HEK293 (cell line): ENCODE results near the gene LRRC8E.

ENCODE experiments used
- BCL11A ChIP-seq: fragments of 450-650 bp; formaldehyde crosslinking; IDR thresholded peaks from 2 replicates; pipeline ENCODE4 v1.5.1; 2016; ENCODE audit warnings: low read depth, missing biosample characterization, missing genetic modification characterization
- GLIS1 ChIP-seq: fragments of 450-650 bp; formaldehyde crosslinking; IDR thresholded peaks from 2 replicates; pipeline ENCODE4 v1.5.1; 2016; ENCODE audit warnings: missing biosample characterization, missing genetic modification characterization
- GLIS2 ChIP-seq: fragments of 450-650 bp; formaldehyde crosslinking; IDR thresholded peaks from 2 replicates; pipeline ENCODE4 v1.5.1; 2016; ENCODE audit warnings: missing biosample characterization, missing genetic modification characterization
- KLF16 ChIP-seq: fragments of 450-650 bp; formaldehyde crosslinking; IDR thresholded peaks from 2 replicates; pipeline ENCODE4 v1.5.1; 2017; ENCODE audit warnings: missing biosample characterization, missing genetic modification characterization
- KLF17 ChIP-seq: fragments of 450-650 bp; formaldehyde crosslinking; IDR thresholded peaks from 2 replicates; pipeline ENCODE4 v1.5.1; 2016; ENCODE audit warnings: missing biosample characterization, missing genetic modification characterization
- KLF8 ChIP-seq: fragments of 450-650 bp; formaldehyde crosslinking; IDR thresholded peaks from 2 replicates; pipeline ENCODE4 v1.5.1; 2016; ENCODE audit warnings: missing biosample characterization, missing genetic modification characterization
- KLF9 ChIP-seq: fragments of 450-650 bp; formaldehyde crosslinking; IDR thresholded peaks from 2 replicates; pipeline ENCODE4 v1.5.1; 2016; ENCODE audit warnings: missing biosample characterization, missing genetic modification characterization, low read depth
- MZF1 ChIP-seq: fragments of 450-650 bp; formaldehyde crosslinking; IDR thresholded peaks from 2 replicates; pipeline ENCODE4 v1.5.1; 2017; ENCODE audit warnings: missing biosample characterization, missing genetic modification characterization, borderline replicate concordance
- SP2 ChIP-seq: fragments of 450-650 bp; formaldehyde crosslinking; IDR thresholded peaks from 2 replicates; pipeline ENCODE4 v1.5.1; 2016; ENCODE audit warnings: missing biosample characterization, missing genetic modification characterization
- SP3 ChIP-seq: fragments of 450-650 bp; formaldehyde crosslinking; IDR thresholded peaks from 2 replicates; pipeline ENCODE4 v1.5.1; 2016; ENCODE audit warnings: missing biosample characterization, missing genetic modification characterization
- ZBTB1 ChIP-seq: fragments of 450-650 bp; formaldehyde crosslinking; IDR thresholded peaks from 2 replicates; pipeline ENCODE4 v1.5.1; 2016; ENCODE audit warnings: missing biosample characterization, missing genetic modification characterization
- ZBTB17 ChIP-seq: fragments of 450-650 bp; formaldehyde crosslinking; IDR thresholded peaks from 2 replicates; pipeline ENCODE4 v1.5.1; 2016; ENCODE audit warnings: missing biosample characterization, missing genetic modification characterization
- ZBTB20 ChIP-seq: fragments of 450-650 bp; formaldehyde crosslinking; IDR thresholded peaks from 2 replicates; pipeline ENCODE4 v1.5.1; 2016; ENCODE audit warnings: missing biosample characterization, missing genetic modification characterization
- ZBTB7A ChIP-seq: fragments of 450-650 bp; formaldehyde crosslinking; IDR thresholded peaks from 2 replicates; pipeline ENCODE4 v1.5.1; 2016; ENCODE audit warnings: low read depth, missing biosample characterization, missing genetic modification characterization
- ZEB2 ChIP-seq: fragments of 450-650 bp; formaldehyde crosslinking; IDR thresholded peaks from 2 replicates; pipeline ENCODE4 v1.5.1; 2016; ENCODE audit warnings: missing biosample characterization, missing genetic modification characterization
- ZFHX2 ChIP-seq: fragments of 450-650 bp; formaldehyde crosslinking; conservative IDR thresholded peaks from 2 replicates; pipeline ENCODE4 v1.5.1; 2016; ENCODE audit warnings: missing biosample characterization, missing genetic modification characterization
- ZFP37 ChIP-seq: fragments of 450-650 bp; formaldehyde crosslinking; IDR thresholded peaks from 2 replicates; pipeline ENCODE4 v1.5.1; 2016; ENCODE audit warnings: missing biosample characterization, missing genetic modification characterization
- ZFP69B ChIP-seq: fragments of 450-650 bp; formaldehyde crosslinking; IDR thresholded peaks from 2 replicates; pipeline ENCODE4 v1.5.1; 2016; ENCODE audit warnings: missing biosample characterization, missing genetic modification characterization
- ZIC2 ChIP-seq: fragments of 450-650 bp; formaldehyde crosslinking; IDR thresholded peaks from 2 replicates; pipeline ENCODE4 v1.5.1; 2016; ENCODE audit warnings: missing biosample characterization, missing genetic modification characterization
- ZNF121 ChIP-seq: fragments of 450-650 bp; formaldehyde crosslinking; IDR thresholded peaks from 2 replicates; pipeline ENCODE4 v1.5.1; 2016; ENCODE audit warnings: missing biosample characterization, missing genetic modification characterization
- ZNF140 ChIP-seq: fragments of 450-650 bp; formaldehyde crosslinking; IDR thresholded peaks from 2 replicates; pipeline ENCODE4 v1.5.1; 2016; ENCODE audit warnings: missing biosample characterization, missing genetic modification characterization
- ZNF2 ChIP-seq: fragments of 450-650 bp; formaldehyde crosslinking; IDR thresholded peaks from 2 replicates; pipeline ENCODE4 v1.5.1; 2016; ENCODE audit warnings: missing biosample characterization, missing genetic modification characterization
- ZNF324 ChIP-seq: fragments of 450-650 bp; formaldehyde crosslinking; IDR thresholded peaks from 2 replicates; pipeline ENCODE4 v1.5.1; 2016; ENCODE audit warnings: missing biosample characterization, missing genetic modification characterization
- ZNF426 ChIP-seq: fragments of 450-650 bp; formaldehyde crosslinking; IDR thresholded peaks from 2 replicates; pipeline ENCODE4 v1.5.1; 2017; ENCODE audit warnings: missing biosample characterization, missing genetic modification characterization, mild to moderate bottlenecking, inconsistent platforms, moderate library complexity
- ZNF549 ChIP-seq: fragments of 450-650 bp; IDR thresholded peaks from 2 replicates; pipeline ENCODE4 v1.5.1; 2018; ENCODE audit warnings: missing biosample characterization, missing genetic modification characterization, mild to moderate bottlenecking, inconsistent platforms, moderate library complexity
- ZNF561 ChIP-seq: fragments of 450-650 bp; IDR thresholded peaks from 2 replicates; pipeline ENCODE4 v1.5.1; 2018; ENCODE audit warnings: missing biosample characterization, missing genetic modification characterization, borderline replicate concordance
- ZNF600 ChIP-seq: fragments of 450-650 bp; formaldehyde crosslinking; IDR thresholded peaks from 2 replicates; pipeline ENCODE4 v1.5.1; 2016; ENCODE audit warnings: missing biosample characterization, missing genetic modification characterization
- ZNF629 ChIP-seq: fragments of 450-650 bp; formaldehyde crosslinking; IDR thresholded peaks from 2 replicates; pipeline ENCODE4 v1.5.1; 2017; ENCODE audit warnings: missing biosample characterization, missing genetic modification characterization
- ZNF837 ChIP-seq: fragments of 450-650 bp; formaldehyde crosslinking; IDR thresholded peaks from 2 replicates; pipeline ENCODE4 v1.5.1; 2016; ENCODE audit warnings: missing biosample characterization, missing genetic modification characterization
- ZXDB ChIP-seq: fragments of 450-650 bp; formaldehyde crosslinking; IDR thresholded peaks from 2 replicates; pipeline ENCODE4 v1.5.1; 2016; ENCODE audit warnings: missing biosample characterization, missing genetic modification characterization
- TF ChIP-seq, protein P1 (sequence below): fragments of 450-650 bp; formaldehyde crosslinking; IDR thresholded peaks from 2 replicates; pipeline ENCODE4 v1.5.1; 2017; ENCODE audit warnings: missing biosample characterization, missing genetic modification characterization
- TF ChIP-seq, protein P2 (sequence below): fragments of 450-650 bp; formaldehyde crosslinking; optimal IDR thresholded peaks from 2 replicates; pipeline ENCODE3; 2016; ENCODE audit warnings: missing biosample characterization, mild to moderate bottlenecking, missing genetic modification characterization
- TF ChIP-seq, protein P3 (sequence below): fragments of 450-650 bp; formaldehyde crosslinking; IDR thresholded peaks from 2 replicates; pipeline ENCODE4 v1.5.1; 2017; ENCODE audit warnings: missing biosample characterization, missing genetic modification characterization

Gene LRRC8E

DNA sequence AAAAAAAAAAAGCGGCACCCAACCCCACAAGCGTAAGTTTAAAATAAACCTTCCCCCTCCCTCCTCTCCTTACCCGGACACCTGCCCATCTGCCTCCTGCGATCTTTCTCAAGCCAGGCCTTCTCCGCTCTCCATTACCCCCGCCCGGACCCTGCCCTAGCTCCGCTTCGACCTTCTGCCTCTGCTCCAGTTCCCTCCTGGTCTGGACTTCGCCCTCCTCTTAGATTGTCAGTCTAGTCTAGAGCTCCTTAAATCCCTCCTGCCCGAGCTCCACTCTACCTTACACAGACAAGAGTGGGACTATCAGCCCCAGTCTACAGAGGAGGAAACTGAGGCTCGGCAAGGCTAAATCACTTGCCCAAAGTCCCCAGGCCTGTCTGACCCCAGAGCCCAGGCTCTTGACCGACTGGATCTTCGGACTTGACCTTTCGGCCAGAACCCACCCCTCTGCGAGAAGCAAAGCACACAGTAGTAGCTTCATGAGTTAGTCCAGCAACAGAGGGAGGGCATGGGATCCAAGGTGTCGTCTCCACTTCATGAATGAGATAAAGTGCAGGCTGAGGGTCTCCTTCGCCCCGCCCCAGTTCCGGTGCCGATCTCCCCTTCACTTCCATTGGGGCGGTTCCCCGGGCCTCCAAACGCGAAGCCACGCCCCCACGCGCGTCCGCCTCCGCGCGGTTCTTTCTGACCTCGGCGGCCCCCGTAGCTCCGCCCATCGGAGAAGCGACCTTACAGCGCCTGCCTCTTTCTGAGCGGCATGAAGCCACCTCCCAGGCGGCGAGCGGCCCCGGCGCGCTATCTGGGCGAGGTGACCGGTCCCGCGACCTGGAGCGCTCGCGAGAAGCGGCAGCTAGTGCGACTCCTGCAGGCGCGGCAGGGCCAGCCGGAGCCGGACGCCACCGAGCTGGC lies 31.6 kb downstream of the LRRC8E start, which contains the start of gene SNAPC2 (continued):
- TF ChIP-seq ZNF549 (tag by site-specific recombination), result no peak
- TF ChIP-seq KLF16 (tag by site-specific recombination), result peak; percentile 90
- TF ChIP-seq GLIS2 (tag by site-specific recombination), result peak; percentile 55
- TF ChIP-seq ZBTB7A (tag by site-specific recombination), result peak; percentile 37; the same call in 1 of the 2 replicates
- no peak for TF ChIP-seq ZNF837 (tag by site-specific recombination)
- peak; percentile 71 for TF ChIP-seq ZFHX2 (tag by site-specific recombination)
- no peak for TF ChIP-seq ZBTB17 (tag by site-specific recombination)
- no peak for TF ChIP-seq MZF1 (tag by site-specific recombination)
- peak; percentile 64; the same call in 1 of the 2 replicates for TF ChIP-seq ZXDB
- peak; percentile 79 for TF ChIP-seq SP2 (tag by site-specific recombination)
- TF ChIP-seq ZNF140, result no peak
- TF ChIP-seq KLF17, result peak; percentile 40; the same call in 1 of the 2 replicates
- peak; percentile 73 for TF ChIP-seq ZNF600 (tag by site-specific recombination)
- TF ChIP-seq GLIS1, result peak; percentile 60
- peak; percentile 30; the same call in 1 of the 2 replicates for TF ChIP-seq ZIC2 (tag by site-specific recombination)
- TF ChIP-seq, protein P1, sequence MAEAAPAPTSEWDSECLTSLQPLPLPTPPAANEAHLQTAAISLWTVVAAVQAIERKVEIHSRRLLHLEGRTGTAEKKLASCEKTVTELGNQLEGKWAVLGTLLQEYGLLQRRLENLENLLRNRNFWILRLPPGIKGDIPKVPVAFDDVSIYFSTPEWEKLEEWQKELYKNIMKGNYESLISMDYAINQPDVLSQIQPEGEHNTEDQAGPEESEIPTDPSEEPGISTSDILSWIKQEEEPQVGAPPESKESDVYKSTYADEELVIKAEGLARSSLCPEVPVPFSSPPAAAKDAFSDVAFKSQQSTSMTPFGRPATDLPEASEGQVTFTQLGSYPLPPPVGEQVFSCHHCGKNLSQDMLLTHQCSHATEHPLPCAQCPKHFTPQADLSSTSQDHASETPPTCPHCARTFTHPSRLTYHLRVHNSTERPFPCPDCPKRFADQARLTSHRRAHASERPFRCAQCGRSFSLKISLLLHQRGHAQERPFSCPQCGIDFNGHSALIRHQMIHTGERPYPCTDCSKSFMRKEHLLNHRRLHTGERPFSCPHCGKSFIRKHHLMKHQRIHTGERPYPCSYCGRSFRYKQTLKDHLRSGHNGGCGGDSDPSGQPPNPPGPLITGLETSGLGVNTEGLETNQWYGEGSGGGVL (tag by site-specific recombination), result no peak
- TF ChIP-seq ZNF629 (tag by site-specific recombination), result peak; percentile 40; the same call in 1 of the 2 replicates
- TF ChIP-seq, protein P2, sequence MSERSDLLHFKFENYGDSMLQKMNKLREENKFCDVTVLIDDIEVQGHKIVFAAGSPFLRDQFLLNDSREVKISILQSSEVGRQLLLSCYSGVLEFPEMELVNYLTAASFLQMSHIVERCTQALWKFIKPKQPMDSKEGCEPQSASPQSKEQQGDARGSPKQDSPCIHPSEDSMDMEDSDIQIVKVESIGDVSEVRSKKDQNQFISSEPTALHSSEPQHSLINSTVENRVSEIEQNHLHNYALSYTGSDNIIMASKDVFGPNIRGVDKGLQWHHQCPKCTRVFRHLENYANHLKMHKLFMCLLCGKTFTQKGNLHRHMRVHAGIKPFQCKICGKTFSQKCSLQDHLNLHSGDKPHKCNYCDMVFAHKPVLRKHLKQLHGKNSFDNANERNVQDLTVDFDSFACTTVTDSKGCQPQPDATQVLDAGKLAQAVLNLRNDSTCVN (tag by site-specific recombination), result peak; percentile 88
- 0 out of 2 replicates have a peak, but pooled peaks have one; percentile 7 for TF ChIP-seq ZBTB1
- TF ChIP-seq KLF8 (tag by site-specific recombination), result peak; percentile 81
- peak; percentile 77; the same call in 1 of the 2 replicates for TF ChIP-seq ZNF324 (tag by site-specific recombination)
- TF ChIP-seq BCL11A (tag by site-specific recombination), result 0 out of 2 replicates have a peak, but pooled peaks have one; percentile 13
- peak; percentile 80 for TF ChIP-seq ZBTB20 (tag by site-specific recombination)
- TF ChIP-seq, protein P3, sequence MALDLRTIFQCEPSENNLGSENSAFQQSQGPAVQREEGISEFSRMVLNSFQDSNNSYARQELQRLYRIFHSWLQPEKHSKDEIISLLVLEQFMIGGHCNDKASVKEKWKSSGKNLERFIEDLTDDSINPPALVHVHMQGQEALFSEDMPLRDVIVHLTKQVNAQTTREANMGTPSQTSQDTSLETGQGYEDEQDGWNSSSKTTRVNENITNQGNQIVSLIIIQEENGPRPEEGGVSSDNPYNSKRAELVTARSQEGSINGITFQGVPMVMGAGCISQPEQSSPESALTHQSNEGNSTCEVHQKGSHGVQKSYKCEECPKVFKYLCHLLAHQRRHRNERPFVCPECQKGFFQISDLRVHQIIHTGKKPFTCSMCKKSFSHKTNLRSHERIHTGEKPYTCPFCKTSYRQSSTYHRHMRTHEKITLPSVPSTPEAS (tag by site-specific recombination), result no peak
- TF ChIP-seq ZFP37, result no peak
- TF ChIP-seq ZEB2 (tag by site-specific recombination), result peak; percentile 63; the same call in 1 of the 2 replicates
- TF ChIP-seq ZNF561, result peak; percentile 72; the same call in 1 of the 2 replicates
- TF ChIP-seq ZFP69B, result peak; percentile 16; the same call in 1 of the 2 replicates
- TF ChIP-seq ZNF426 (tag by site-specific recombination), result no peak
- peak; percentile 88 for TF ChIP-seq KLF9 (tag by site-specific recombination)
- no peak for TF ChIP-seq ZNF121
- peak; percentile 92 for TF ChIP-seq SP3 (tag by site-specific recombination)
- 0 out of 2 replicates have a peak, but pooled peaks have one; percentile 42 for TF ChIP-seq ZNF2 (tag by site-specific recombination)
- TF ChIP-seq, all 188 proteins: peak for 34
